ENCODE results near the gene DAP. TPM values are rescaled to one million over a fixed set of nuclear protein-coding genes. Genes with fewer than 3 reads are reported as not detected.

DAP gene
- polyA plus RNA-seq, 1 donor from 2014 or later: 105 TPM

DNA sequence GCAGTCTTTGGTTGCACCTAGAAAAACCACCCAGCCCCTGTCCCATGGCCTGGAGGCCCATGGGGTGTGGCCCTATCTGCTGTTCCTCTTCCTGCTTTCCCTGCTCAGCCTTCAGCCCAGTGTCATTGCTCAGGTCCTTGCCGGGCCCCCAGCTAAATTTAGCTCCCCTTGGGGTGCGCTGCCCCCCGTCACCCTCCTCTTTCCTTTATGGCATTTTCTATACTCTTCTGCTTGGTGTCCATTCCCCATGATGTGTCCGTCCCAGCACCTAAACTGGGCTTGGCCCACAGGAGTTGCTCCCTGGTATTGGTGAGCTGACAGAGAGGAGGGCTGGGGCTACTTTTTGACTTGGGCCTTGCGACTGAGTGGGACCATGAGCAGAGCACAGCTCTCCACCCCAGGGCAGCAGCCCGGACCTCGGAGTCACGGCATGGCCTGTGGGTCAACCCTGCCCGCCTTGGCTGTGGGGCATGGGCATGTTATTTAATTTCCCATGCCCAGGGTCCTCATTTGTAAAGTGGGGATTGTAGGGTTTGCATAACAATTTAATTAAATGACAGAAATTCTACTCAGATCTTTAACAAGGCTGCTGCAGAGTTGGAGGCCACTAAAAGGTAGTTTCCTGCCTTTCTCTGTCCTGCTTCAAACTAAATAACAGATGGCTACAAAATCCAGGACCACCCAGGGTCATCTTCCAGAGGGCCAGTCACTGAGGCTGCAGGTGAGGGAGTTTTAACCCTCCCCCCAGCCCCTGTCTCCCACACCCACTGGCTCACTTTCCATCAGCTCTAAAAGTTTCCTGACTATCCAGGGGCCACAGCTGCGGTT is 98.2 kb downstream of the DAP start:
- peaks cover 0 to 1% (median 0%) of the 10 kb centered on the region in 3 donors for H3K4me1 Mint-ChIP-seq
- H3K4me3 Mint-ChIP-seq: no peak overlapping the region
- H3K9me3 Mint-ChIP-seq: peaks cover 0 to 3% (median 0%) of the 10 kb centered on the region in 3 donors
- H3K36me3 Mint-ChIP-seq: no peaks in the 10 kb centered on the region
- no peak overlapping the region for H3K27ac Mint-ChIP-seq
- H3K27me3 Mint-ChIP-seq: no peaks in the 10 kb centered on the region

DNA sequence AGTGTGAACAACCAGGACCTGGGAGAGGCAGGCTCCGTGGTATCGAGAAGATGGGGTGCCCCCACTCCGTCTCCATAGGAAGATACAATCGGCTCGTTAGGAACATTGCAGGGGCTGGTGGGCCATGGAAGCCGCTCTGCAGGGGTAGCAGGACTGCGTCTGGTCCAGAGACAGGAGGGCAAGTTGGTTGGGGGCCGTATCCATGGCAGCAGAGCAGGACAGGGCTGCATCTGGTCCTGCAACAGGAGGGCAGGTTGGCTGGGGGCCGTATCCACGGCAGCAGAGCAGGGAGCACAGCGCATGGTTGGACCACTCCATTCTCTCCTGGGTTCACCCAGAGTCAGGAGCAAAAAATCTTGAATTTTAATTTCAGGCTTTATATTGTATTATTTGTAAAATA is 99.0 kb downstream of the DAP start:
- Mint-ChIP-seq H3K9me3 (peaks cover 0 to 3% (median 0%) of the 10 kb centered on the region in 3 donors), H3K4me3 (no peak overlapping the region), H3K27ac (no peak overlapping the region), H3K36me3 (no peaks in the 10 kb centered on the region), H3K4me1 (peaks cover 0 to 1% (median 0%) of the 10 kb centered on the region in 3 donors), H3K27me3 (no peaks in the 10 kb centered on the region)

DNA sequence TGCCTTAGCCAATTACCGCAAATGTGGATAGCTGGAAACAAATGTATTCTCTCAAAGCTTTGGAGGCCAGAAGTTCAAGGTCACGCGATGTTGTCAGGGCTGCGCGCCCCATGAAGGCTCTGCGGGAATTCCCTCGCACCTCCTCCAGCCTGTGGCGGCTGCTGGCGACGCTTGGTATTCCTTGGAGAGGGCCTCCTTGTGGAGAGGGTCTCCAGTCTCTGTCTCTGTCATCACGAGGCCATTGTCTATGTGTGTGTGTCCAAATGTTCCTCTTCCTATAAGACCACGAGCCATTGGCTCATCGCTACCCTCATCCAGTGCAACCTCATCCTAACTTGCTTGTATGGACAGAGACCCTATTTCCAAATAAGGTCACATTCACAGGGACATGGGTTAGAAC is 99.6 kb downstream of the DAP start:
- Mint-ChIP-seq H3K27ac (no peak overlapping the region), H3K27me3 (no peaks in the 10 kb centered on the region), H3K4me3 (no peak overlapping the region), H3K4me1 (peaks cover 0 to 1% (median 0%) of the 10 kb centered on the region in 3 donors), H3K9me3 (peaks cover 0 to 3% (median 0%) of the 10 kb centered on the region in 3 donors), H3K36me3 (no peaks in the 10 kb centered on the region)

DNA sequence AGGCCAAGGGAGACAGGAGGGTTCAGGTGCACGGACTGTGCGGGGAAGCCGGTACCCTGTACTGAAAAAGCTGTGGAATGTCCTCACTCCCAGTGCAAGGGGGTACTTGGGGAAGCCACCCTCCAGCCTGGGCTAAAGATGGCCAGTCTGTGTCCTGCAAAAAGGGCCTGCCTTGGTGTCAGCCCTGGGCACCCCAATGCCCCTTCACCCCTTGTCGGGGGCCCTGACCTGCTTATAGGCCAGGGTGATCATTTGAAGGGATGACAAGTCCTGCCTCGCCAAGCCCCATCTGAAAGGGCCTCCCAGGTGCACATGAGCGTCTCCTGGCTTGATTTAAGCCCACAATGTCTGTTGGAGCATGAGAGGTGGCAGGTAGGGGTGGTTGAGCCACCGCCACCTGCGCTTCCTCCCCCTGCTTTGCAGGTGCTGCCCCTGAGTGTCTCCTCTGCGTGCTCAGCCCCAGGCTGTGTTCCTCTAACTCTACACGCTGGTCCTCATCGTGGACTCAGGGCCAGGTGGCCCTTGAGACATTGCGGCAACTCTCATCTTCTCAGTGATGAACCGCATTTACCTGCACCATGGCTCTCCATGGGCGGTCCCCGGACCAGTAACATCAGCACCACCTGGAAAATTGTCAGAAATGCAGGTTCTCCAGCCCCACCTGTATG is 100.2 kb downstream of the DAP start:
- no peak overlapping the region for H3K27ac Mint-ChIP-seq
- no peaks in the 10 kb centered on the region for H3K27me3 Mint-ChIP-seq
- H3K4me1 Mint-ChIP-seq: peaks cover 0 to 5% (median 1%) of the 10 kb centered on the region in 3 donors
- no peak overlapping the region for H3K4me3 Mint-ChIP-seq
- H3K9me3 Mint-ChIP-seq: peaks cover 0 to 3% (median 0%) of the 10 kb centered on the region in 3 donors
- no peaks in the 10 kb centered on the region for H3K36me3 Mint-ChIP-seq

DNA sequence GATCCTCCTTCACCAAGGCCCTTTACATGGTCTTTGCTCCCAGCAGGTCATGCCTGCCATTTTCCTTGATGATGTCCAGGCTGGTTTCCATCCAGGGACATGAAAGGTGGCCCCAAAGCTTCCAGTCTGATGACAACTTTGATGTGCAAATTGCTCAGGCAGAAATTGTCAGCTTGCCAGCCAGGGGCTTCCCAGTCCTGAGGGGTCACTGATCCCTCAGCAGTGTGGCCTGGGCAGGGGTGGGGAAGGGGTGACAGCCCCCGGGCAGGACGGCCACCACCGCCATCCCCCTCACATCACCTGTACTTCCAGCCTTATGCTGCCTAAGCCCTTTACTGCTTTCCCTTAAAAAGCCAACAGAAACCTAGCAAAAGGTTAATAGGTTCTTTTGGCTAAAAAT is 100.9 kb downstream of the DAP start:
- Mint-ChIP-seq H3K4me1 (peaks cover 0 to 10% (median 1%) of the 10 kb centered on the region in 3 donors), H3K4me3 (no peak overlapping the region), H3K27me3 (no peaks in the 10 kb centered on the region), H3K9me3 (peaks cover 0 to 3% (median 0%) of the 10 kb centered on the region in 3 donors), H3K27ac (no peak overlapping the region), H3K36me3 (no peaks in the 10 kb centered on the region)

DNA sequence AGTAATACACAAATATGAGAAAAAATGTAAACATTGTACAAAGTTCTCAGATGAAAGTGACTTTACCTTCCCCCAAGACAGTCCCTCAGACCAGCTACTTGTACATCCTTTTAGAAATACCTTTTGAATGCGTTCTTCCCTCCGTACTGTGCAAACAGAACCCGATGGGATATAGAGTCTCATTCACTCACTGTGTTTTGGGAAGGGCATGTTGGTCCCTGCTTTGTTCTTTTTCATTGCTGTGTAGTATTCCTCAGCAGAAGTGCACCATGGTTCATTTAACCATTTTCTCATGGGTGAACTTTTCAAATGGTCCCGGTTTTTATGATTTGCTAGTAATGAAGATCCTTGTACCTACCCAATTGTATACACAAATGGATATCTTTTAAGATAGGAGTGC is 102.8 kb downstream of the DAP start:
- H3K27me3 Mint-ChIP-seq: no peaks in the 10 kb centered on the region
- peaks cover 0 to 14% (median 3%) of the 10 kb centered on the region in 3 donors for H3K4me1 Mint-ChIP-seq
- H3K27ac Mint-ChIP-seq: no peak overlapping the region
- peaks cover 0 to 3% (median 0%) of the 10 kb centered on the region in 3 donors for H3K9me3 Mint-ChIP-seq
- peaks cover under 1% of the 10 kb centered on the region for H3K36me3 Mint-ChIP-seq
- no peak overlapping the region for H3K4me3 Mint-ChIP-seq

DNA sequence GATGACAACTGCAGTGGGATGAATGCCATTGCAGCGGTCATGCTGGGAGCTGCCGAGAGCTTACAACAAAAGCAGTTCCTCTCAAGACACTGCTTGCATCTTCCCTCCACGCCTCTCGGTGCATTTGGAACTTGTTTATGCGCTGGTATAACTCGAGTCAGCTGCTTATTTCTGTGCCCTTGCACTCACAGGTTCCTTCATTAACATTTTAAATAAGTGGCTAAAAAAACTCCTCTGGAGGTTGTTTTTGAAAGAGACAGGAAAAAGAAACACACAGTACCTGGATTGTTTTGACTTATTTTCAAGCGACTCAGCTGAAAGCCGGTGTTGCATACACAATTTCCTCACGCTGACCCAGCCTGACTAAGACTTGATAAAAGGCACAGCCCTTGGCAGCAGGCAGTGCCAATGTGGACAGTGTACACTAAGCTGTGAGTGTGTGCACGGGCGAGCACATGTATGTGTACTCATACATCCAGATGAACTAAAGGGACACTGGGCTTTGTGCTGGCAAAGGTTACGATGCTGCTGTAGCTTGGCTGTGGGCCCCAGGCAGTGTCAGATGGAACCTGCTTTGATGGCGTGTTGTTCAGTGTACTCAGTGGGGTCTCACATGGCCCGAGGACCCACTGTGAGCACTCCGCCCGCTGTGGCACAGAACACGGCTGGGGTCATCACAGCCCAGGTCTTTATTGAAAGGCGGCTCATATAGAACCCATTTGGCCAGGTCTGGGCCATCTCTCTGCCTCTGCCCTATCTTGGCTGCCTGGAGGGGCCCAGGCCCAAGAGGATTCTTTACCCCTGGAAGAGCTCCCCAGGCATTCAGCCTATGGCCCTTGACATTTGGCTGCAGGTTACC is 104.8 kb downstream of the DAP start:
- no peak overlapping the region for H3K4me3 Mint-ChIP-seq
- peaks cover 1% of the 10 kb centered on the region for H3K36me3 Mint-ChIP-seq
- H3K4me1 Mint-ChIP-seq: peaks cover 0 to 14% (median 3%) of the 10 kb centered on the region in 3 donors
- no peaks in the 10 kb centered on the region for H3K27me3 Mint-ChIP-seq
- peak overlapping the region in 1 of 3 donors; percentile 62 for H3K27ac Mint-ChIP-seq
- H3K9me3 Mint-ChIP-seq: peaks cover 0 to 3% (median 0%) of the 10 kb centered on the region in 3 donors

DNA sequence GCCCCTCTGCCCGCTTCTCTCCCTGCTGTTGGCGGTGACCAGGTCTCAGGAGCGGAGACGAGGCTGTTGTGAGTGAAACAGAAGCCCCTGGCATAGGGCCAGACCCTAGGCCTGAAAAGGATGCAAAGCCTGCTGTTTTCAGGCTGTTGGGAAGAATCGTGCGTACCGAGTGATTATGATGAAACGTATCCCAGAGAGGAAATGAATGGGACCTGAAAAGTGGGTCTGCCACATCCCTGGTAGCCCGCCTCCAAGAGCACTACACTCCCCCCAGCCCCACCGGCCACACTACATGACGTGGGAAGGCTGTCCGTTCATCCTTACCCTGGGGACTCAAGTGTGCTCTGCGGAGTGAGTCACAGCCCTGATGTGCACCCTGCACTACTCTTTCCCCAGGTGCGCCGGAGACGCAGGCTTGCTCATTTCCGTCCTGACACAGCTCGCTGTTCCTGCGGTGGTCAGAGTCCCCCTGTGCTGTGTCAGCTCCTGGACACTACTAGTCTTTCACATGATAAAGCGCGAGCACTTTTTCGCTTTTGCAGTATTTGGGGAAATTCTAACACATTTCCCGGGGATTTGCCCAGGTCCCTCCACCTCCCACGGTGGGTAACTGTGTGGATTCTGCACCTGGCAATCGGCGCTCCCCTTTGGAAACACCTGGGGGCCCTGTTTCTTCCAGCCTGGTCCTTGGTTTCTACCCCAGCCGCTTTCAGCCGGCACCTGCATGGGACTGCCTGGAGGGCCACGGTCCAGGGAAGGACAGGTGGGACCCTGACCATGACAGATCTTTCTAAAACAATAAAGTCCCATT is 105.7 kb downstream of the DAP start:
- peaks cover 0 to 3% (median 0%) of the 10 kb centered on the region in 3 donors for H3K9me3 Mint-ChIP-seq
- H3K4me1 Mint-ChIP-seq: peaks cover 0 to 14% (median 2%) of the 10 kb centered on the region in 3 donors
- peaks cover 1% of the 10 kb centered on the region for H3K36me3 Mint-ChIP-seq
- peak overlapping the region in 2 of 4 donors; percentile 5 to 28 for H3K4me3 Mint-ChIP-seq
- H3K27me3 Mint-ChIP-seq: no peaks in the 10 kb centered on the region
- peak overlapping the region in 2 of 3 donors; percentile 18 to 19 for H3K27ac Mint-ChIP-seq

DNA sequence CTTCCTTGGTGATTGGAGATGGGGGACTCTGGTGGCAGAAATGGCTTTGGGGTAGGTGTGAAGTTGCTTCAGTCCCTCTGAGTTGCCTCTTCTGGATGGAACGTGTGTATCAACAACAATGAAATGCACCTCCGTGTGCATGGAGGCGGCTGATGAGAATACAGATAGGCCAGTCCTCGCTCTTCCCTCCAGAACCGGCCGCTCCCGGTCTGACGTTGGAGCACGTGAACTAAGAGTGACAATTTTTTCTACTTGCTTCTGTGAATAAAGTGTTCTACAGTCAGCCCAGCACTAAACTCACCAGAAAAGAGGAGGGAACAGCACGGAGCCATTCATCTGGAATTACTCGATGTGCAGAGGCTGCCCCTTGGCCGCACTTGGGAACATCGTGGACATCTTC is 106.5 kb downstream of the DAP start:
- no peak overlapping the region for H3K4me3 Mint-ChIP-seq
- H3K4me1 Mint-ChIP-seq: peaks cover 0 to 14% (median 2%) of the 10 kb centered on the region in 3 donors
- H3K36me3 Mint-ChIP-seq: peaks cover 1% of the 10 kb centered on the region
- peaks cover 0 to 3% (median 0%) of the 10 kb centered on the region in 3 donors for H3K9me3 Mint-ChIP-seq
- no peaks in the 10 kb centered on the region for H3K27me3 Mint-ChIP-seq
- H3K27ac Mint-ChIP-seq: no peak overlapping the region

DNA sequence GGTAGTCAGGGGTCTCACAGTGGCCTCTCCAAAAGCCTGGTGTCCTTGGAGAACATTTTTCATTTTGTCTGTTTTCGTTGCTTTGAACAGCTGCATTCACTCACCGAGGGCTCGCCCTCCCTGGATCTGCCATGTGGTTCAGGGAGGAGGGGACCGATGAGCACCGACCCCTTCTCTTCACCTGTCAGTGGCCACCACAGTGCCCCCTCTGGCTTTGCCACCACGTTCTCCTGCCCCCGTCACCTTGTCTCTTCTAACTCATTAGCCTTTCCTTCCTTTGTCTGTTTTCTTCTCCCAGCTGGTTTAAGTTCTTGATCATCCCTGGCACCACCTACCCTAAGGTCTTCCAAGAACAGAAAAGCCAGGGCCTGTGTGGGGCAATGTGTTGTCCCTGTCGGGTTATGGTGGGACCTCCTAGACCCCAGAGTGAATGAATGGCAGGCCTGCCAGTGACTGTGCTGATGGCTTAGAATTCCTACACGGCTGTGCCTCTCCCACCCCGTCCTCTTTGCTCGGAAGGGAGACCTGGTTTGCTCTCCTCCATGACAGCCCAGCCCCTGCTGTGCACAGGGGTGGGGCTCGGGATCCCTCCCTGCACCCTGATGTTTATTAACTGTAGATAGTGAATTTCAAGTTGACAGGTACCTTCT is 107.2 kb downstream of the DAP start:
- H3K4me3 Mint-ChIP-seq: peak overlapping the region in 1 of 4 donors; percentile 4
- peaks cover 0 to 3% (median 0%) of the 10 kb centered on the region in 3 donors for H3K9me3 Mint-ChIP-seq
- H3K36me3 Mint-ChIP-seq: peaks cover 1% of the 10 kb centered on the region
- H3K27me3 Mint-ChIP-seq: no peaks in the 10 kb centered on the region
- H3K27ac Mint-ChIP-seq: no peak overlapping the region
- H3K4me1 Mint-ChIP-seq: peaks cover 0 to 14% (median 2%) of the 10 kb centered on the region in 3 donors

DNA sequence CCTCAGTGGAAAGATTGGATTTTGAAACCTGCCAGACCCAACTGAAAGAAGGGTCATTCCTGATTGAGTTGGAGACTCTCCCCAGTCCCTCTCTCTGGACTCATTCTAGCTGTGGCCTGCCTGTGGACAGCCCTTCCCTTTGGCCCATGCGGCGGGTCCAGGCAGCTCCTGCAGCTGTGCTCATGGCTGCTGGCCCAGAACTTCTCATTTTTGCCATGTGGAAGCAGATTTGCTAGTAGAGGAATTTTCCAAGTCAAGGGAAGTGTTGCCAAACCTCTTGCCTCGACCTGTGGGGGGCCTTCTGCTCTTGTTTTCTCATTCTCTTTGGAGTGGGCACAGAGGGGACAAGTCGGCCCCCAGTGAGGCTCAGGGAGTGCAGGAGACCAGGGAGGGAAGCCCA is 108.0 kb downstream of the DAP start:
- peaks cover 0 to 14% (median 2%) of the 10 kb centered on the region in 3 donors for H3K4me1 Mint-ChIP-seq
- no peak overlapping the region for H3K4me3 Mint-ChIP-seq
- peaks cover 1% of the 10 kb centered on the region for H3K36me3 Mint-ChIP-seq
- no peaks in the 10 kb centered on the region for H3K9me3 Mint-ChIP-seq
- no peaks in the 10 kb centered on the region for H3K27me3 Mint-ChIP-seq
- peak overlapping the region in 1 of 3 donors; percentile 71 for H3K27ac Mint-ChIP-seq

DNA sequence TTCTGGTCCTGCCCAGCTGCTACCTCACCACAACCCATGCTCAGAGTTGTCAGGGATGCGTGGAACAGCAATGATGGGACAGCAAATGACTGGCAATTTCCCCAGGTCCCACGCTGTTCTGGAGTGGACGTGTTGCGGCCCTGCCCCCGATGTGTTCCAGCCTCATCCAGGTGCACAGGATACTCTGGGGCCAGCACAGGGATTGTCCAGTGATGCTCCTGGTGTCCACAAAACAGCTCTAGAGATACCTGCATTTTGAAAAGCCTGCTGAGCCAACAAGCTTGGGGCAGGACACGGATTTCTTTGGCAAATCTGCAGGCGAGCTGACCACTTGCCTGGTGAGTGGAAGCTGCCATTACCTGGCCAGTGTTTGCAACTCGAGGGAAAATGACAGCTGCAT is 108.4 kb downstream of the DAP start:
- Mint-ChIP-seq H3K4me1 (peaks cover 0 to 14% (median 2%) of the 10 kb centered on the region in 3 donors), H3K27me3 (no peaks in the 10 kb centered on the region), H3K27ac (no peak overlapping the region), H3K4me3 (no peak overlapping the region), H3K9me3 (no peaks in the 10 kb centered on the region), H3K36me3 (peaks cover 1% of the 10 kb centered on the region)

DNA sequence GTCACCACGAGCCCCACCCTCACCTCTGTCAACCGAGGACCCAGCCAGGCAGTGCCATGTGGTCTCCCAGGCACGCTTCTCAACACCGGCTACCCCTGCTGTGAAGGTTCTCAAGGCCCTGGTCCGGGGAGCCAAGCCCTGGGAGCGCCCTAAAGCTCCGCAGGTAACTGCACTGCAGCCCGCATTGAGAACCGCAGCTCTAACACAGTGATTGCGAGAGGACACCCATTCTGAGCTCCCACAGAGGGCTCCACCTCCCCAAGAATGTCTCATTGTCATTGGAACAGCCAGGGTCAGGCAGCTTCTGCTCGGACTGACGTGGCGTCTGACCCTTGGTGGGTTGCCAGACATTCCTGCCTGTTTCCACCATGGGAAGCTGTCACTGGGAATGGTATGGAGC is 108.9 kb downstream of the DAP start:
- peaks cover 0 to 16% (median 2%) of the 10 kb centered on the region in 3 donors for H3K4me1 Mint-ChIP-seq
- no peaks in the 10 kb centered on the region for H3K9me3 Mint-ChIP-seq
- H3K4me3 Mint-ChIP-seq: no peak overlapping the region
- H3K27me3 Mint-ChIP-seq: no peaks in the 10 kb centered on the region
- no peak overlapping the region for H3K27ac Mint-ChIP-seq
- peaks cover 1% of the 10 kb centered on the region for H3K36me3 Mint-ChIP-seq

Data from IgD-negative memory B cell (primary cell).